Measurements from ENCODE around the gene TTC36.

- TF ChIP-seq MEIS1 (CRISPR knock-in tag; IDR thresholded peaks at IDR 0.05; ENCODE audit: borderline replicate concordance) = no peak
- TF ChIP-seq ZNF792 (CRISPR knock-in tag; IDR thresholded peaks at IDR 0.05) = no peak
Measured at GRCh38 chr11:118537409-118537980, 10.2 kb downstream of the TTC36 start.

Measured in HepG2 (cell line).